Prostate gland (tissue), 2 donors: ENCODE measurements around the gene DLG2. TPM values are rescaled to one million over a fixed set of nuclear protein-coding genes. Genes with fewer than 3 reads are reported as not detected.
"Not testable (repeated sequence)": the region's sequence is repeated elsewhere in the genome, so short reads cannot be mapped to it uniquely, and the experiment has no call there.

Experiments used
- DNase-seq: peaks from one replicate; pipeline ENCODE4 v3.0.0-alpha.2; 2019; ENCODE audit warnings: low spot score
- H3K27ac ChIP-seq, 2 donors: fragments of 200-600 bp; sonication (generic); 2 replicates each; pipeline ENCODE4 v1.5.1; 2017 to 2019
- H3K27me3 ChIP-seq: fragments of 200-600 bp; sonication (generic); replicated peaks from 2 replicates; pipeline ENCODE4 v1.5.1; 2019; ENCODE audit not compliant: insufficient read depth
- H3K36me3 ChIP-seq, 2 donors: fragments of 200-600 bp; sonication (generic); 1 replicate in 1 of 2; 2 replicates in 1 of 2; pipeline versions ENCODE4 v1.5.1 to v1.8.1; 2017 to 2019
- H3K4me1 ChIP-seq: fragments of 200-600 bp; sonication (generic); replicated peaks from 2 replicates; pipeline ENCODE4 v1.5.1; 2019
- H3K4me3 ChIP-seq, 2 donors: fragments of 200-600 bp; sonication (generic); 2 replicates each; pipeline ENCODE4 v1.5.1; 2017 to 2019
- H3K9me3 ChIP-seq: fragments of 200-600 bp; sonication (generic); 2 replicates; pipeline ENCODE4 v1.5.1; 2017
- POLR2A ChIP-seq: fragments of 450-650 bp; IDR thresholded peaks from one replicate; pipeline ENCODE4 v1.6.1; 2016; ENCODE audit warnings: antibody characterized with exemption, mild to moderate bottlenecking
- POLR2AphosphoS5 ChIP-seq: sonication (generic); formaldehyde crosslinking; IDR thresholded peaks from one replicate; pipeline ENCODE4 v1.6.1; 2017; ENCODE audit warnings: antibody characterized with exemption
- WGBS: methylation state at CpG from one replicate; pipeline ENCODE4 v1.1.5; 2018; 5-methylcytosine and 5-hydroxymethylcytosine counted together
- intact Hi-C: fragments of 100-400 bp; cut with DNase I; formaldehyde crosslinking; loops from one replicate; pipeline ENCODE4 v1.14.2; 2022
- total RNA-seq, 2 donors: library from RNA; depleted of rRNA; stranded (reverse); fragments of >200 nt; gene quantifications; one replicate each; pipeline ENCODE4 v1.1.0, GENCODE V29; 2016
- TF ChIP-seq, protein P1 (sequence below), 4 experiments: fragments of 200-600 bp in 2 of 4; fragments of 450-650 bp in 2 of 4; sonication (generic) in 2 of 4; IDR thresholded peaks; 1 replicate in 3 of 4; 2 replicates in 1 of 4; pipeline ENCODE4 v1.5.1; 2016 to 2019; ENCODE audit warnings: antibody characterized with exemption in 4 of 4, mild to moderate bottlenecking in 2 of 4, moderate library complexity in 2 of 4

Gene DLG2
- total RNA-seq, 2 donors from 2014 or later = 9.8 to 16.2 TPM

DNA sequence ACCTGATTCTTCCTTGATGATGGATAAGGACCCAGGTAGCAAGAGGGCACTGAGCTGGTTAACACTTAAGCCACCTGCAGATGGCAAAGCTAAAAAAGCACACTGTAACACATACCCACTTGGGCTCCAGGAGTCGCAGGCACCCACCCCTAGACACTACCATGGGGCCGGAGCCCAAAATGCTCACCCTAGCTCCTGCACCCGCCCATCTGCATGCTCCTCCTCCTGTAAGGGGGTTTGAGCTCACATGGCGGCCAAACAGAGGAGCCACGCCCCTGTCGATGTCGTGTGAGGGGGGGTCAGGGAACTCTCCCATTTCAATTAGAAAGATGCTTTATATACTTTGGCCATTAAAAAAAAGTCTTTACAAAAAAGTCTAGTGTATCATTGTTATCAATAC is 370.7 kb downstream of the DLG2 start:
- H3K36me3 ChIP-seq = no peaks in the 10 kb centered on the region
- H3K9me3 ChIP-seq = no peaks in the 10 kb centered on the region
- no peaks in the 10 kb centered on the region for H3K4me1 ChIP-seq
- intact Hi-C loops = no loop called here
- no peak overlapping the region for H3K4me3 ChIP-seq
- H3K27ac ChIP-seq = no peak overlapping the region
- no peaks in the 10 kb centered on the region for H3K27me3 ChIP-seq
- WGBS = 91% methylated on average over 7 of the region's 7 CpGs
- no peak for DNase-seq
- TF ChIP-seq POLR2A (no peak), POLR2AphosphoS5 (no peak)
- TF ChIP-seq, protein P1, sequence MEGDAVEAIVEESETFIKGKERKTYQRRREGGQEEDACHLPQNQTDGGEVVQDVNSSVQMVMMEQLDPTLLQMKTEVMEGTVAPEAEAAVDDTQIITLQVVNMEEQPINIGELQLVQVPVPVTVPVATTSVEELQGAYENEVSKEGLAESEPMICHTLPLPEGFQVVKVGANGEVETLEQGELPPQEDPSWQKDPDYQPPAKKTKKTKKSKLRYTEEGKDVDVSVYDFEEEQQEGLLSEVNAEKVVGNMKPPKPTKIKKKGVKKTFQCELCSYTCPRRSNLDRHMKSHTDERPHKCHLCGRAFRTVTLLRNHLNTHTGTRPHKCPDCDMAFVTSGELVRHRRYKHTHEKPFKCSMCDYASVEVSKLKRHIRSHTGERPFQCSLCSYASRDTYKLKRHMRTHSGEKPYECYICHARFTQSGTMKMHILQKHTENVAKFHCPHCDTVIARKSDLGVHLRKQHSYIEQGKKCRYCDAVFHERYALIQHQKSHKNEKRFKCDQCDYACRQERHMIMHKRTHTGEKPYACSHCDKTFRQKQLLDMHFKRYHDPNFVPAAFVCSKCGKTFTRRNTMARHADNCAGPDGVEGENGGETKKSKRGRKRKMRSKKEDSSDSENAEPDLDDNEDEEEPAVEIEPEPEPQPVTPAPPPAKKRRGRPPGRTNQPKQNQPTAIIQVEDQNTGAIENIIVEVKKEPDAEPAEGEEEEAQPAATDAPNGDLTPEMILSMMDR (IDR thresholded peaks at IDR 0.05) = no peak

DNA sequence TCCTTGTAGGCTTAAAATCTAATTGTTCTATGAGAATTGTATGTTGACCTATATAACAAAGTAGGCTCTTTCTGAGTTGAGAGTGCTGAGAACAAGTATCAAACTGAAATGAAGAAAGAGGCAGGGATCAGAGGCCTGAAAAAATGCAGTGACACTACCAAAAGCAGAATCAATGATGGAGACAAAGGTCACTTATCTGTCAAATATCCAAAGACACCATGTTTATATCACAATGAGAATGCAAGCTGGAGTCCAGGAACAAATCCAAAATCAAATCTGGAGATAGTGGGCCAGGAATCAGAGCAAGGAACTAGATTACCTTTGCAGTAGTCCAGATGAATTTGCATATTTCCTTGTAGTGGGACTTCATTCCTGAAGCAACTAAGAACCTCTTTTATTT is 377.7 kb downstream of the DLG2 start:
- Histone ChIP-seq H3K36me3 (no peaks in the 10 kb centered on the region), H3K9me3 (no peaks in the 10 kb centered on the region), H3K4me3 (no peak overlapping the region), H3K27ac (no peak overlapping the region), H3K4me1 (no peaks in the 10 kb centered on the region), H3K27me3 (no peaks in the 10 kb centered on the region)
- DNase-seq = no peak
- intact Hi-C loops = no loop called here
- TF ChIP-seq POLR2A (no peak), POLR2AphosphoS5 (no peak)
- TF ChIP-seq, protein P1 (IDR thresholded peaks at IDR 0.05) = no peak

DNA sequence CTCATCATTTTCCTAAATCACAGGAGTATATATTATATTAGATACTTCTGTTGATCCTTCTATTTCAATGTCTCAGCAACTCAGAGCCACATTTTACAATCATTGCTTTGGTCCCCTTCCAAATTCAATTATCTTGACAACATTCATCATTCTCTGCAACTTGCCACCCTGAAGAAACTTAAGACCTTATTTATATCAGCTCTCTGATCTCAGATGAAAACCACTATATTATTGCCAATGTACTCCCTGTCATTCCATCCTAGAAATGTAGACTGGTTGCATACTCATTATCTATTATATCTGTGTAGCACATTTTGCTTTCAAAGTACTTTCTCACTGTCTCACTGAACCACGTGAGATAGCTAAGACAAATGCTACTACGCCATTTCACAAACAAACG is 379.3 kb downstream of the DLG2 start:
- Histone ChIP-seq H3K9me3 (no peaks in the 10 kb centered on the region), H3K27ac (no peak overlapping the region), H3K36me3 (no peaks in the 10 kb centered on the region), H3K27me3 (no peaks in the 10 kb centered on the region), H3K4me3 (no peak overlapping the region), H3K4me1 (no peaks in the 10 kb centered on the region)
- intact Hi-C loops = no loop called here
- TF ChIP-seq POLR2A (no peak), POLR2AphosphoS5 (no peak)
- TF ChIP-seq, protein P1 (IDR thresholded peaks at IDR 0.05) = no peak
- 82% methylated on average over 3 of the region's 3 CpGs for WGBS
- DNase-seq = no peak

DNA sequence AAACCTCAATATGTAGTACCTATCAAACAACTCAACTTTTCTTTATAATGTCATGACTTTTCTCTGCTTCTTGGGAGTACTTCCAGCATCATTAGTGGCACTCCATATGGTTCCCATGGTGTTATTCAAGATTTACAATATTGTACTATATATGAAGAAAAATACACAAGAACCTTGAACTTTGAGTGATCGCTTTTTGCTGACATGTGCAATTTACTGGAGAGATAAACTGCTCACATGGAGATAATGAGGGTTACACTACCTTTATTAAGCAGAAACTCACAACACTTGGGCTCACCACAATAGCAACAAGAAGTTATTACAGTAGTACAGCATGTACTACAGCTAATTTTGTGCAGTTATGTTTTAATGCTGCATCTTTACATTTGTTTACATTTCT is 388.2 kb downstream of the DLG2 start:
- Histone ChIP-seq H3K9me3 (no peaks in the 10 kb centered on the region), H3K4me1 (no peaks in the 10 kb centered on the region), H3K27me3 (no peaks in the 10 kb centered on the region), H3K27ac (no peak overlapping the region), H3K36me3 (no peaks in the 10 kb centered on the region), H3K4me3 (no peak overlapping the region)
- TF ChIP-seq POLR2AphosphoS5 (no peak), POLR2A (no peak)
- TF ChIP-seq, protein P1 (IDR thresholded peaks at IDR 0.05) = no peak
- no peak for DNase-seq
- intact Hi-C loops = no loop called here
- WGBS = 96% methylated on average over 1 of the region's 1 CpG

DNA sequence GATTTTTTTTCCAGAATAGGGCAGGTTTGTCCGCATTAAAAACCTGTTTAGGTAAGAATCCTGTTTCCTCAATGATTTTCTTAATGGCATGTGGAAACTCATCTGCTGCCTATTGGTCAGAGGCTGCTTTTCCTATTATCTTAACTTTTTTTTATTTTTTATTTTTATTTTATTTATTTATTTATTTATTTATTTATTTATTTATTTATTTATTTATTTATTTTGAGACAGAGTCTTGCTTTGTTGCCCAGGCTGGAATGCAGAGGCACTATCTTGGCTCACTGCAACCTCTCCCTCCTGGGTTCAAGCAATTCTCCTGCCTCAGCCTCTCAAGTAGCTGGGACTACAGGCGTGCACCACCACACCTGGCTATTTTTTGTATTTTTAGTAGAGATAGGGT is 389.1 kb downstream of the DLG2 start:
- intact Hi-C loops, H3K9me3 ChIP-seq, H3K4me3 ChIP-seq, H3K27ac ChIP-seq, DNase-seq, H3K36me3 ChIP-seq, H3K27me3 ChIP-seq, H3K4me1 ChIP-seq: not testable (repeated sequence)
- 97% methylated on average over 2 of the region's 2 CpGs for WGBS
